Vagina (tissue), 2 donors: ENCODE measurements around the gene CIDEA.

ENCODE experiments used
- POLR2A ChIP-seq, 2 donors: fragments of 450-650 bp; IDR thresholded peaks; one replicate each; pipeline ENCODE4 v1.6.1; 2017; ENCODE audit warnings: antibody characterized with exemption in 2 of 2, mild to moderate bottlenecking in 2 of 2, moderate library complexity in 2 of 2
- POLR2AphosphoS5 ChIP-seq, 2 donors: sonication (generic); formaldehyde crosslinking; IDR thresholded peaks; one replicate each; pipeline ENCODE4 v1.9.0; 2017; ENCODE audit warnings: antibody characterized with exemption in 2 of 2, mild to moderate bottlenecking in 2 of 2, low read depth in 1 of 2; ENCODE audit not compliant: insufficient read depth in 1 of 2
- TF ChIP-seq, protein P1 (sequence below), 3 experiments: fragments of 450-650 bp in 2 of 3; fragments of 200-600 bp in 1 of 3; sonication (generic) in 1 of 3; IDR thresholded peaks; one replicate each; pipeline ENCODE4 v1.5.1; 2017 to 2019; ENCODE audit warnings: antibody characterized with exemption in 3 of 3, mild to moderate bottlenecking in 2 of 3, moderate library complexity in 2 of 3

- TF ChIP-seq POLR2A (IDR thresholded peaks at IDR 0.05) (no peak), POLR2AphosphoS5 (IDR thresholded peaks at IDR 0.05; ENCODE audit: insufficient read depth in 1 of 2, low read depth in 1 of 2) (no peak)
- TF ChIP-seq, protein P1, sequence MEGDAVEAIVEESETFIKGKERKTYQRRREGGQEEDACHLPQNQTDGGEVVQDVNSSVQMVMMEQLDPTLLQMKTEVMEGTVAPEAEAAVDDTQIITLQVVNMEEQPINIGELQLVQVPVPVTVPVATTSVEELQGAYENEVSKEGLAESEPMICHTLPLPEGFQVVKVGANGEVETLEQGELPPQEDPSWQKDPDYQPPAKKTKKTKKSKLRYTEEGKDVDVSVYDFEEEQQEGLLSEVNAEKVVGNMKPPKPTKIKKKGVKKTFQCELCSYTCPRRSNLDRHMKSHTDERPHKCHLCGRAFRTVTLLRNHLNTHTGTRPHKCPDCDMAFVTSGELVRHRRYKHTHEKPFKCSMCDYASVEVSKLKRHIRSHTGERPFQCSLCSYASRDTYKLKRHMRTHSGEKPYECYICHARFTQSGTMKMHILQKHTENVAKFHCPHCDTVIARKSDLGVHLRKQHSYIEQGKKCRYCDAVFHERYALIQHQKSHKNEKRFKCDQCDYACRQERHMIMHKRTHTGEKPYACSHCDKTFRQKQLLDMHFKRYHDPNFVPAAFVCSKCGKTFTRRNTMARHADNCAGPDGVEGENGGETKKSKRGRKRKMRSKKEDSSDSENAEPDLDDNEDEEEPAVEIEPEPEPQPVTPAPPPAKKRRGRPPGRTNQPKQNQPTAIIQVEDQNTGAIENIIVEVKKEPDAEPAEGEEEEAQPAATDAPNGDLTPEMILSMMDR (IDR thresholded peaks at IDR 0.05): no peak
Observed at GRCh38 chr18:12233378-12233777, 20.8 kb upstream of the CIDEA start.
